IMR-90 (cell line): ENCODE data around the gene INIP.

Source experiments
- CEBPB ChIP-seq: IDR thresholded peaks from 2 replicates; pipeline ENCODE4 v1.6.1; 2012; ENCODE audit warnings: low read depth, low read length, improper control_type of control experiment
- CTCF ChIP-seq: conservative IDR thresholded peaks from 2 replicates; pipeline ENCODE4 v1.5.1; 2012; ENCODE audit warnings: mild to moderate bottlenecking, low read depth, low read length, improper control_type of control experiment
- POLR2A ChIP-seq: IDR thresholded peaks from 2 replicates; pipeline ENCODE4 v1.6.1; 2012; ENCODE audit warnings: mild to moderate bottlenecking, low read depth, low read length

DNA sequence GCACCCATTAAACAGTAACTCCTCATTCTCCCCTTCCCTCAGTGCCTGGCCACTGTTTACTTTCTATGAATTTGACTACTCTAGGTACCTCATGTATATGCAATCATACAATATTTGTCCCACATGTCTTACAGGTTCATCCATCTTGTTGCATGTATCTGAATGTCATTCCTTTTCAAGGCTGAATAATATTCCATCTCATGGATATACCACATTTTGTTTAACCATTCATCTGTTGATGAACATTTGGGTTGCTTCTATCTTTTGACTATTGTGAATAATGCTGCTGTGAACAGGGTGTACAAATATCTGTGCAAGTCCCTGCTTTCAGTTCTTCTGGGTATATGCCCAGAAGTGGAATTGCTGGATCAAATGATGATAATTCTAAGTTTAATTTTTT, 40.9 kb downstream of the INIP start:
- TF ChIP-seq CTCF: no peak
- no peak for TF ChIP-seq POLR2A
- TF ChIP-seq CEBPB: no peak
